Measurements from ENCODE around the gene LPAR3. TPM values are rescaled to one million over a fixed set of nuclear protein-coding genes. Genes with fewer than 3 reads are reported as not detected.

LPAR3 gene
- total and polyA plus RNA-seq, 2 of the 13 experiments (the other 11 are each of a cell fraction or from before 2014, with no cell fraction given) = not detected

DNA sequence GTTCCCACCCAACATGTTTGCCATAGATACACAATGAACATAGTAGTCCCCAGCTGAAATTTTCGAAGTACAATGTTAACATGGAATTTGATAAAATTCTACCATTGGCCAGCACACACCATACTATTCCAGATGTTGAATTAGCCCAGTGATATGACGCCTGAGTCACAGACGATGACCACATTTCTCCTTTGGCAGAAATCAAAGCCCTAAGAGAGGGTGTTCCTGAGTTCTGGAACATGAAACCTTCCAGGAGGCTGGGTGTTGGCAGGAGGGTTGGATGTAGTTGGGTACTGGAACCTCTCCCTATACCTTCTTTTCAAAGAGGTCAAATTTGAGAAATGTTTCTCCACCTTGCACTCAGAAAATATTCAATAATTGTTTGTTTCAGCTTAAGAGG, 37.8 kb downstream of the LPAR3 start:
- no peaks in the 10 kb centered on the region for H3K79me2 ChIP-seq (ENCODE audit: insufficient read depth, low read length)
- no peaks in the 10 kb centered on the region for H4K20me1 ChIP-seq (ENCODE audit: insufficient read depth, low read length)
- ATAC-seq = no peak
- intact Hi-C loops (cut with micrococcal nuclease; ENCODE audit: unreplicated experiment) (no loop called here), in situ Hi-C loops (cut with HindIII; ENCODE audit: extremely low pct_ligation_motif_present, low pct_unique_long_range_greater_than_20kb) (no loop called here)
- no peaks in the 10 kb centered on the region for H3K4me1 ChIP-seq (ENCODE audit: insufficient read depth, low read length)
- no peak overlapping the region for H2AFZ ChIP-seq (ENCODE audit: low read length)
- H3K27me3 ChIP-seq (ENCODE audit: control insufficient read depth in 1 of 2, insufficient read depth in 2 of 2, low read length in 2 of 2) = peaks cover 0 to 7% of the 10 kb centered on the region in 2 experiments; a peak in 3 of 5 replicates
- POLR2A ChIA-PET = no interaction called here
- no peak overlapping the region for H3K4me2 ChIP-seq (ENCODE audit: low read depth, low read length)
- FAIRE-seq = no peak
- no peak for DNase-seq (ENCODE audit: low spot score)
- CTCF ChIA-PET (ENCODE audit: low intra/inter-chr PET ratio, low total read pairs) = no interaction called here
- no TSS peak for BruUV-seq (replicated peaks)
- WGBS (ENCODE audit: low lambda C conversion rate) = 39% methylated on average over 3 of the region's 3 CpGs
- H3K9me3 ChIP-seq (ENCODE audit: low read length) = no peaks in the 10 kb centered on the region
- H3K4me3 ChIP-seq (replicated peaks in 1 of 3; ENCODE audit: insufficient read depth in 1 of 3, low read depth in 2 of 3, low read length in 3 of 3) = no peak overlapping the region
- no peak overlapping the region for H3K9ac ChIP-seq (ENCODE audit: insufficient read depth, low read depth, low read length)
- no peaks in the 10 kb centered on the region for H3K36me3 ChIP-seq (replicated peaks in 1 of 2; ENCODE audit: control insufficient read depth in 1 of 2, insufficient read depth in 2 of 2, low read length in 2 of 2)
- no peak overlapping the region for H3K27ac ChIP-seq (ENCODE audit: extremely low read length, insufficient read depth, low read length)
- no peak for TF ChIP-seq MEIS1 (CRISPR knock-in tag; IDR thresholded peaks at IDR 0.05; ENCODE audit: borderline replicate concordance)
- TF ChIP-seq CBX5 (CRISPR knock-in tag; IDR thresholded peaks at IDR 0.05; ENCODE audit: borderline replicate concordance) = no peak
- TF ChIP-seq HNF4G (IDR thresholded peaks at IDR 0.05; ENCODE audit: borderline replicate concordance, low read depth, low read length) = no peak
- no peak for TF ChIP-seq HNF4G (CRISPR knock-in tag; IDR thresholded peaks at IDR 0.05; ENCODE audit: borderline replicate concordance, low read depth)
- TF ChIP-seq EP300 (IDR thresholded peaks at IDR 0.05; ENCODE audit: low read depth in 2 of 2, low read length in 2 of 2) = no peak
- no peak for TF ChIP-seq EP300 (CRISPR knock-in tag; IDR thresholded peaks at IDR 0.05; ENCODE audit: borderline replicate concordance)
- TF ChIP-seq, protein P1, sequence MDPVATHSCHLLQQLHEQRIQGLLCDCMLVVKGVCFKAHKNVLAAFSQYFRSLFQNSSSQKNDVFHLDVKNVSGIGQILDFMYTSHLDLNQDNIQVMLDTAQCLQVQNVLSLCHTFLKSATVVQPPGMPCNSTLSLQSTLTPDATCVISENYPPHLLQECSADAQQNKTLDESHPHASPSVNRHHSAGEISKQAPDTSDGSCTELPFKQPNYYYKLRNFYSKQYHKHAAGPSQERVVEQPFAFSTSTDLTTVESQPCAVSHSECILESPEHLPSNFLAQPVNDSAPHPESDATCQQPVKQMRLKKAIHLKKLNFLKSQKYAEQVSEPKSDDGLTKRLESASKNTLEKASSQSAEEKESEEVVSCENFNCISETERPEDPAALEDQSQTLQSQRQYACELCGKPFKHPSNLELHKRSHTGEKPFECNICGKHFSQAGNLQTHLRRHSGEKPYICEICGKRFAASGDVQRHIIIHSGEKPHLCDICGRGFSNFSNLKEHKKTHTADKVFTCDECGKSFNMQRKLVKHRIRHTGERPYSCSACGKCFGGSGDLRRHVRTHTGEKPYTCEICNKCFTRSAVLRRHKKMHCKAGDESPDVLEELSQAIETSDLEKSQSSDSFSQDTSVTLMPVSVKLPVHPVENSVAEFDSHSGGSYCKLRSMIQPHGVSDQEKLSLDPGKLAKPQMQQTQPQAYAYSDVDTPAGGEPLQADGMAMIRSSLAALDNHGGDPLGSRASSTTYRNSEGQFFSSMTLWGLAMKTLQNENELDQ (CRISPR knock-in tag; IDR thresholded peaks at IDR 0.05; ENCODE audit: borderline replicate concordance) = no peak
- TF ChIP-seq, protein P2, sequence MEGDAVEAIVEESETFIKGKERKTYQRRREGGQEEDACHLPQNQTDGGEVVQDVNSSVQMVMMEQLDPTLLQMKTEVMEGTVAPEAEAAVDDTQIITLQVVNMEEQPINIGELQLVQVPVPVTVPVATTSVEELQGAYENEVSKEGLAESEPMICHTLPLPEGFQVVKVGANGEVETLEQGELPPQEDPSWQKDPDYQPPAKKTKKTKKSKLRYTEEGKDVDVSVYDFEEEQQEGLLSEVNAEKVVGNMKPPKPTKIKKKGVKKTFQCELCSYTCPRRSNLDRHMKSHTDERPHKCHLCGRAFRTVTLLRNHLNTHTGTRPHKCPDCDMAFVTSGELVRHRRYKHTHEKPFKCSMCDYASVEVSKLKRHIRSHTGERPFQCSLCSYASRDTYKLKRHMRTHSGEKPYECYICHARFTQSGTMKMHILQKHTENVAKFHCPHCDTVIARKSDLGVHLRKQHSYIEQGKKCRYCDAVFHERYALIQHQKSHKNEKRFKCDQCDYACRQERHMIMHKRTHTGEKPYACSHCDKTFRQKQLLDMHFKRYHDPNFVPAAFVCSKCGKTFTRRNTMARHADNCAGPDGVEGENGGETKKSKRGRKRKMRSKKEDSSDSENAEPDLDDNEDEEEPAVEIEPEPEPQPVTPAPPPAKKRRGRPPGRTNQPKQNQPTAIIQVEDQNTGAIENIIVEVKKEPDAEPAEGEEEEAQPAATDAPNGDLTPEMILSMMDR (CRISPR knock-in tag; IDR thresholded peaks at IDR 0.05) = no peak
- TF ChIP-seq STAG1 (CRISPR knock-in tag; IDR thresholded peaks at IDR 0.05) = no peak
- no peak for TF ChIP-seq MYNN (CRISPR knock-in tag; IDR thresholded peaks at IDR 0.05; ENCODE audit: low read depth)
- no peak for TF ChIP-seq HNF4A (CRISPR knock-in tag; IDR thresholded peaks at IDR 0.05)
- no peak for TF ChIP-seq FOXM1 (CRISPR knock-in tag; IDR thresholded peaks at IDR 0.05)
- no peak for TF ChIP-seq CHD4 (IDR thresholded peaks at IDR 0.05; ENCODE audit: borderline replicate concordance, low read length)
- no peak for TF ChIP-seq ZFP37 (CRISPR knock-in tag; IDR thresholded peaks at IDR 0.05; ENCODE audit: borderline replicate concordance)
- TF ChIP-seq, protein P3, sequence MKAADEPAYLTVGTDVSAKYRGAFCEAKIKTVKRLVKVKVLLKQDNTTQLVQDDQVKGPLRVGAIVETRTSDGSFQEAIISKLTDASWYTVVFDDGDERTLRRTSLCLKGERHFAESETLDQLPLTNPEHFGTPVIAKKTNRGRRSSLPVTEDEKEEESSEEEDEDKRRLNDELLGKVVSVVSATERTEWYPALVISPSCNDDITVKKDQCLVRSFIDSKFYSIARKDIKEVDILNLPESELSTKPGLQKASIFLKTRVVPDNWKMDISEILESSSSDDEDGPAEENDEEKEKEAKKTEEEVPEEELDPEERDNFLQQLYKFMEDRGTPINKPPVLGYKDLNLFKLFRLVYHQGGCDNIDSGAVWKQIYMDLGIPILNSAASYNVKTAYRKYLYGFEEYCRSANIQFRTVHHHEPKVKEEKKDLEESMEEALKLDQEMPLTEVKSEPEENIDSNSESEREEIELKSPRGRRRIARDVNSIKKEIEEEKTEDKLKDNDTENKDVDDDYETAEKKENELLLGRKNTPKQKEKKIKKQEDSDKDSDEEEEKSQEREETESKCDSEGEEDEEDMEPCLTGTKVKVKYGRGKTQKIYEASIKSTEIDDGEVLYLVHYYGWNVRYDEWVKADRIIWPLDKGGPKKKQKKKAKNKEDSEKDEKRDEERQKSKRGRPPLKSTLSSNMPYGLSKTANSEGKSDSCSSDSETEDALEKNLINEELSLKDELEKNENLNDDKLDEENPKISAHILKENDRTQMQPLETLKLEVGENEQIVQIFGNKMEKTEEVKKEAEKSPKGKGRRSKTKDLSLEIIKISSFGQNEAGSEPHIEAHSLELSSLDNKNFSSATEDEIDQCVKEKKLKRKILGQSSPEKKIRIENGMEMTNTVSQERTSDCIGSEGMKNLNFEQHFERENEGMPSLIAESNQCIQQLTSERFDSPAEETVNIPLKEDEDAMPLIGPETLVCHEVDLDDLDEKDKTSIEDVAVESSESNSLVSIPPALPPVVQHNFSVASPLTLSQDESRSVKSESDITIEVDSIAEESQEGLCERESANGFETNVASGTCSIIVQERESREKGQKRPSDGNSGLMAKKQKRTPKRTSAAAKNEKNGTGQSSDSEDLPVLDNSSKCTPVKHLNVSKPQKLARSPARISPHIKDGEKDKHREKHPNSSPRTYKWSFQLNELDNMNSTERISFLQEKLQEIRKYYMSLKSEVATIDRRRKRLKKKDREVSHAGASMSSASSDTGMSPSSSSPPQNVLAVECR (CRISPR knock-in tag; IDR thresholded peaks at IDR 0.05; ENCODE audit: borderline replicate concordance) = no peak
- TF ChIP-seq SIN3B (IDR thresholded peaks at IDR 0.05; ENCODE audit: low read length) = no peak
- no peak for TF ChIP-seq ONECUT2 (CRISPR knock-in tag; IDR thresholded peaks at IDR 0.05)

All from HepG2 (cell line).